Activated CD8-positive, alpha-beta T cell treated with anti-CD3 and anti-CD28 coated beads, Interleukin-2, amount 10 ng/mL, durations not matched to agents 7 days and 5 days (primary cell): Measurements from ENCODE around the gene EPN1. TPM values are rescaled to one million over a fixed set of nuclear protein-coding genes. Genes with fewer than 3 reads are reported as not detected.

Source experiments
- ATAC-seq: fragments of 150-1000 bp; cut with Tn5 transposase; one replicate; pipeline ENCODE4 v1.10.0; 2021; ENCODE audit warnings: moderate library complexity
- CTCF ChIA-PET: fragments of 350-600 bp; sonication (Branson Sonifier 250); formaldehyde crosslinking; loops from one replicate; lab custom pipeline; 2021; ENCODE audit warnings: antibody characterized with exemption; lab: Charles Lee
- POLR2A ChIA-PET: fragments of 350-600 bp; sonication (Branson Sonifier 250); formaldehyde crosslinking; loops from one replicate; lab custom pipeline; 2021; ENCODE audit warnings: antibody characterized with exemption; lab: Charles Lee
- DNase-seq: peaks from one replicate; pipeline ENCODE4 v3.0.0-alpha.2; 2020
- H3K27ac Mint-ChIP-seq: one replicate; pipeline ENCODE4 v1.8.0; 2021; ENCODE audit warnings: mild to moderate bottlenecking, mixed read lengths
- H3K27me3 Mint-ChIP-seq: one replicate; pipeline ENCODE4 v1.8.0; 2021; ENCODE audit warnings: low read depth, mixed read lengths
- H3K36me3 Mint-ChIP-seq: one replicate; pipeline ENCODE4 v1.8.0; 2021; ENCODE audit warnings: low read depth, mixed read lengths
- H3K4me1 Mint-ChIP-seq: one replicate; pipeline ENCODE4 v1.8.0; 2021; ENCODE audit warnings: low read depth, mixed read lengths
- H3K4me3 Mint-ChIP-seq: one replicate; pipeline ENCODE4 v1.8.0; 2021; ENCODE audit warnings: mild to moderate bottlenecking, mixed read lengths
- H3K9me3 Mint-ChIP-seq: one replicate; pipeline ENCODE4 v1.8.0; 2022; ENCODE audit warnings: mixed read lengths; ENCODE audit not compliant: insufficient read depth
- total RNA-seq, 2 experiments: library from RNA; stranded (reverse); gene quantifications; one replicate each; pipeline ENCODE4 v1.2.3, GENCODE V29; 2021

The EPN1 gene
- total RNA-seq, 2 experiments from 2014 or later, result 63.6 to 67.0 TPM

- Mint-ChIP-seq H3K36me3 (peaks cover 73% of the 10 kb centered on the region), H3K27ac (peak overlapping the region; percentile 70), H3K4me1 (peaks cover 40% of the 10 kb centered on the region), H3K4me3 (no peak overlapping the region), H3K9me3 (no peaks in the 10 kb centered on the region), H3K27me3 (no peaks in the 10 kb centered on the region)
- CTCF ChIA-PET, result no interaction called here
- ATAC-seq, result no peak
- POLR2A ChIA-PET, result no interaction called here
- no peak for DNase-seq
Observed at GRCh38 chr19:55661826-55662225, 13.2 kb upstream of the EPN1 start.

GRCh38 chr19:55663846-55664536 lies 11.0 kb upstream of the EPN1 start:
- Mint-ChIP-seq H3K27ac (no peak overlapping the region), H3K4me3 (no peak overlapping the region), H3K4me1 (peaks cover 22% of the 10 kb centered on the region), H3K27me3 (no peaks in the 10 kb centered on the region), H3K9me3 (no peaks in the 10 kb centered on the region), H3K36me3 (peaks cover 72% of the 10 kb centered on the region)
- POLR2A ChIA-PET, result no interaction called here
- ATAC-seq (no peak), DNase-seq (no peak)
- CTCF ChIA-PET, result no interaction called here

DNA sequence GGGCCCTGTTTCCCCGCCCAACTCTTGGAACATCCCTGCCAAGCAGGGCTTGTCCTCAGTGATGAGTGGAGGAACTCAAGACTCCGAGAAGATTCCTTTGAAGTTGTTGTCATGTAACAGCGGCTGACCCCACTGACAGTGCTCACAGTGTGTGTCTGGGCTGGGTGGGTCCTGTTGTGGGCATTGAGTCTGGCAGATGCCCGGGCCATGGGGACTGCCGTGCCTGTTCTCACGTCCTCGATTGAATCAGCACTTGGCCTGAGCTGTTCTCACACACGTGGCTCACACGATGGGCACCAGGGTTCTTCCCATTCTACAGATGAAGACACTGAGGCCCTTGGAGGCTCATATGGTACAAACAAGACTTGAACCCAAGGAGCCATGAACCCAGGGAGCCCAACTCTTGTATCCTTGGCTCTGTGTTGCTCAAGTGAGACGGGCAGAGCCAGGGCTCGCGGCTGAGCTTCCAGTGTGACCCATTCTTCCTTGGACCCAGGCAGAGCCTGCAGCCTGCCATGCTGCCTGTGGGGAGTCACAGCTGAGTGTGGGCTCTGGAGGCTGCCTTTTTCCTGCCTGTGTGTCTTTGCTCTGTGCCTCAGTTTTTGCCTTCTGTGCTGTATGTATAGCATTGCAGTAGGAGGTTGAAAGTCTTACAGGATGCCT lies 8.6 kb upstream of the EPN1 start:
- H3K4me1 Mint-ChIP-seq, result peaks cover 21% of the 10 kb centered on the region
- ATAC-seq, result no peak
- H3K4me3 Mint-ChIP-seq, result no peak overlapping the region
- H3K36me3 Mint-ChIP-seq, result peaks cover 74% of the 10 kb centered on the region
- ChIA-PET POLR2A (interaction anchor here (1.4 kb wide), 1 partner anchor 12 kb away, joined by 6 read pairs; the partner anchor contains the start of gene U2AF2), CTCF (interaction anchor here (2.1 kb wide), 1 partner anchor 12 kb away, joined by 6 read pairs; no protein-coding TSS in a partner anchor)
- H3K9me3 Mint-ChIP-seq, result no peaks in the 10 kb centered on the region
- DNase-seq, result no peak
- H3K27me3 Mint-ChIP-seq, result no peaks in the 10 kb centered on the region
- H3K27ac Mint-ChIP-seq, result no peak overlapping the region

GRCh38 chr19:55667006-55667381 lies 8.0 kb upstream of the EPN1 start:
- POLR2A ChIA-PET, result interaction anchor here (1.4 kb wide), 1 partner anchor 13 kb away, joined by 6 read pairs; the partner anchor contains the start of gene U2AF2
- Mint-ChIP-seq H3K4me3 (no peak overlapping the region), H3K27me3 (no peaks in the 10 kb centered on the region), H3K4me1 (peaks cover 18% of the 10 kb centered on the region), H3K27ac (no peak overlapping the region), H3K36me3 (peaks cover 71% of the 10 kb centered on the region), H3K9me3 (no peaks in the 10 kb centered on the region)
- no peak for DNase-seq
- no peak for ATAC-seq
- CTCF ChIA-PET, result interaction anchor here (0.7 to 2.1 kb wide), 2 partner anchors 13 to 58 kb away, joined by 6 read pairs; no protein-coding TSS in a partner anchor

DNA sequence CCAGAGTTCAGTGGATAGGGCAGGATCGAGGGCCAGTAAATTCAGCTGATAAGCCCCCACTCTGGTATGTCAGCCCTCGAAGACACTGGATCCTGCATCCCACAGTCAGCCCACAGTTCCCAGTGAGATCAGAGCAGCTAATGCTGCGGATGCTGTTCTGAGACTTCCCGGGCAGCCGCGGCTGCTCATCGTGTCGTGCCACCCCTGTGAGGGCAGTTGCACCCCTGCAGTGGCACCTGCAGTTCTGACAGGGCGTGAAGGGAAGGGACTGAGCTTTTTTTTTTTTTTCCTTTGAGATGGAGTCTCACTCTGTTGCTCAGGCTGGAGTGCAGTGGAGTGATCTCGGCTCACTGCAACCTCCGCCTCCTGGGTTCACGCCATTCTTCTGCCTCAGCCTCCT lies 7.5 kb upstream of the EPN1 start:
- Mint-ChIP-seq H3K36me3 (peaks cover 72% of the 10 kb centered on the region), H3K27me3 (no peaks in the 10 kb centered on the region), H3K4me3 (no peak overlapping the region), H3K4me1 (peaks cover 21% of the 10 kb centered on the region), H3K27ac (no peak overlapping the region), H3K9me3 (no peaks in the 10 kb centered on the region)
- CTCF ChIA-PET, result interaction anchor here (0.7 kb wide), 1 partner anchor 59 kb away, joined by 6 read pairs; no protein-coding TSS in a partner anchor
- no peak for ATAC-seq
- DNase-seq, result no peak
- POLR2A ChIA-PET, result interaction anchor here (0.9 to 1.4 kb wide), 2 partner anchors 13 to 25 kb away, joined by 3 to 6 read pairs; partner anchors contain the start of gene U2AF2

DNA sequence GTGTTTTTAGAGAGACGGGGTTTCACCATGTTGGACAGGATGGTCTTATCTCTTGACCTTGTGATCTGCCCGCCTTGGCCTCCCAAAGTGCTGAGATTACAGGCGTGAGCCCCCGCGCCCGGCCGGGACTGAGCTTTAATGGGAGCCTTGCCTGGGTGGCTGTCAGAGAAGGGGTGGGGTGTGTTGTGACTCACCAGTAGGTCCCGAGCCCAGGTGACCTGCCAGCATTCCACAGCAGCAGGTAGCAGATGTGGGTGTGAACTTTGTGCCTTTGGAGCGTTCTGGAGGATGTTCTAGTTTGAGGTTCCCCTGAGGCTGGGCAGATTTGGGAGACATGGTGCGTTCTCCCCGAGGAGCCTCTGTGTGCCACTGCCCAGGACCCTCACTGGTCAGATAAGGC lies 7.1 kb upstream of the EPN1 start:
- H3K9me3 Mint-ChIP-seq, result no peaks in the 10 kb centered on the region
- H3K36me3 Mint-ChIP-seq, result peaks cover 68% of the 10 kb centered on the region
- no peak overlapping the region for H3K27ac Mint-ChIP-seq
- ChIA-PET CTCF (no interaction called here), POLR2A (interaction anchor here (0.9 kb wide), 1 partner anchor 25 kb away, joined by 3 read pairs; no protein-coding TSS in a partner anchor)
- no peak for ATAC-seq
- H3K27me3 Mint-ChIP-seq, result no peaks in the 10 kb centered on the region
- DNase-seq, result no peak
- H3K4me3 Mint-ChIP-seq, result no peak overlapping the region
- H3K4me1 Mint-ChIP-seq, result peaks cover 17% of the 10 kb centered on the region

- DNase-seq, result no peak
- ATAC-seq, result no peak
- H3K4me3 Mint-ChIP-seq, result no peak overlapping the region
- H3K27ac Mint-ChIP-seq, result no peak overlapping the region
- H3K27me3 Mint-ChIP-seq, result no peaks in the 10 kb centered on the region
- CTCF ChIA-PET, result no interaction called here
- no peaks in the 10 kb centered on the region for H3K9me3 Mint-ChIP-seq
- H3K4me1 Mint-ChIP-seq, result peaks cover 25% of the 10 kb centered on the region
- POLR2A ChIA-PET, result no interaction called here
- peaks cover 66% of the 10 kb centered on the region for H3K36me3 Mint-ChIP-seq
Observed at GRCh38 chr19:55668603-55669348, 6.2 kb upstream of the EPN1 start.

GRCh38 chr19:55669418-55670279 lies 5.4 kb upstream of the EPN1 start:
- Mint-ChIP-seq H3K4me1 (peaks cover 30% of the 10 kb centered on the region), H3K27me3 (no peaks in the 10 kb centered on the region), H3K4me3 (no peak overlapping the region), H3K27ac (no peak overlapping the region), H3K36me3 (peaks cover 63% of the 10 kb centered on the region), H3K9me3 (no peaks in the 10 kb centered on the region)
- ATAC-seq, result no peak
- ChIA-PET POLR2A (no interaction called here), CTCF (no interaction called here)
- DNase-seq, result no peak

DNA sequence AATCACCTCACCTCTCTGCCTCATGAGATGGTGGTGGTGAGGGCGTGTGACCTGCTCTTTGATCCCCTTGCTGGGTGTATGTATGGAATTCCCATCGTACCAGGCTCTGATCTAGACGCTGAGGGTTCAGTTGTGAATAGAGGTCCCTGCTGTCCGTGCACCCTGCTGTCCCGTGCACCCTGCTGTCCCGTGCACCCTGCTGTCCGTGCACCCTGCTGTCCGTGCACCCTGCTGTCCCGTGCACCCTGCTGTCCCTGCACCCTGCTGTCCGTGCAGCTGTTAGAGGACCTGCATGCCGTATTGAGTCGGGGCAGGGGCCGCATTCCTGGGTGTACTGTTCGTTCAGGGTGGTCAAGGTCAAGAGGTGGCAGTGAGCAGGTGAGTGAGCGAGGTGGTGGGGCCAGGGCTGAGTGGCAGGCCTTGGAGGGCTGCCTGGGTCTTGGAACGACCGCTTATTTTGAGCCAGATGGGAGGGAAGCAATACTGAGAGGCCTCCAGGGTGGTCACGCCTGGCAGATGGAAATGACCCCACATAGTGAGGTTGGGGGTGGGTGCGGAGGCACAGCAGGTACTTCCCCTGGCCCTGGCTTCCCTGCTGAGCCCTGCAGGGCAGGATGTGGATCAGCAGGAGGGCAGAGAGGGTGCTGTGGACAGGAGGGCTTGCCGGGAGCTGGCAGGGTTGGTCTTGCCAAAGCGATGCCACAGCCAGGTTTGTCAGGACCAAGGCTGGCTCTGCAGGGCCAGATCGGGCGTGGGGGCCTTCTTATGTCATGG lies 4.6 kb upstream of the EPN1 start:
- POLR2A ChIA-PET, result interaction anchor here (0.6 kb wide), 1 partner anchor 75 kb away, joined by 3 read pairs; no protein-coding TSS in a partner anchor
- Mint-ChIP-seq H3K27me3 (no peaks in the 10 kb centered on the region), H3K9me3 (no peaks in the 10 kb centered on the region), H3K4me3 (no peak overlapping the region), H3K4me1 (peaks cover 30% of the 10 kb centered on the region), H3K27ac (no peak overlapping the region), H3K36me3 (peaks cover 61% of the 10 kb centered on the region)
- CTCF ChIA-PET, result interaction anchor here (0.8 to 1.7 kb wide), 3 partner anchors 14 to 37 kb away, joined by 9 read pairs; partner anchors contain the start of gene U2AF2
- no peak for ATAC-seq
- no peak for DNase-seq

- H3K27me3 Mint-ChIP-seq, result no peaks in the 10 kb centered on the region
- ATAC-seq, result no peak
- peaks cover 59% of the 10 kb centered on the region for H3K36me3 Mint-ChIP-seq
- no peaks in the 10 kb centered on the region for H3K9me3 Mint-ChIP-seq
- H3K27ac Mint-ChIP-seq, result no peak overlapping the region
- DNase-seq, result no peak
- CTCF ChIA-PET, result interaction anchor here (0.8 to 1.7 kb wide), 4 partner anchors 14 to 64 kb away, joined by 3 to 9 read pairs (median 9); partner anchors contain the start of gene U2AF2
- no peak overlapping the region for H3K4me3 Mint-ChIP-seq
- POLR2A ChIA-PET, result interaction anchor here (0.6 to 1.0 kb wide), 2 partner anchors 75 to 511 kb away, joined by 3 read pairs; no protein-coding TSS in a partner anchor
- peaks cover 34% of the 10 kb centered on the region for H3K4me1 Mint-ChIP-seq
Observed at GRCh38 chr19:55671054-55671378, 4.0 kb upstream of the EPN1 start.
